ENCODE results near the gene GOSR2. TPM values are rescaled to one million over a fixed set of nuclear protein-coding genes. Genes with fewer than 3 reads are reported as not detected.

The GOSR2 gene
- polyA plus RNA-seq, 1 donor from 2014 or later = 41.4 TPM

GRCh38 chr17:46963571-46963970 lies 40.6 kb downstream of the GOSR2 start:
- Histone ChIP-seq H3K36me3 (ENCODE audit: insufficient read depth, low read length) (no peaks in the 10 kb centered on the region), H3K9ac (ENCODE audit: low read length) (peak overlapping the region; percentile 67), H3K27ac (ENCODE audit: low read length) (peak overlapping the region; percentile 97), H3K9me2 (ENCODE audit: insufficient read depth, low read length) (no peaks in the 10 kb centered on the region), H3K79me2 (replicated peaks; ENCODE audit: insufficient read depth, low read length) (no peaks in the 10 kb centered on the region), H3K4me2 (ENCODE audit: low read length) (no peak overlapping the region), H3K27me3 (ENCODE audit: insufficient read depth, low read depth, low read length) (no peaks in the 10 kb centered on the region), H3K9me3 (ENCODE audit: low read length) (peaks cover 5% of the 10 kb centered on the region), H3K4me3 (ENCODE audit: low read length) (no peak overlapping the region), H3F3A (ENCODE audit: insufficient read depth, low read length, poor library complexity, severe bottlenecking) (peaks cover 10% of the 10 kb centered on the region), H4K20me1 (ENCODE audit: insufficient read depth) (no peaks in the 10 kb centered on the region), H2AFZ (ENCODE audit: low read depth, low read length) (no peak overlapping the region)
- TF ChIP-seq SMC3 (conservative IDR thresholded peaks at IDR 0.05; ENCODE audit: poor library complexity) (no peak), EP300 (conservative IDR thresholded peaks at IDR 0.05; ENCODE audit: poor library complexity, severe bottlenecking) (no peak), POLR2AphosphoS5 (IDR thresholded peaks at IDR 0.05) (no peak), CTCF (IDR thresholded peaks at IDR 0.05; ENCODE audit: poor library complexity, severe bottlenecking) (no peak), RAD21 (conservative IDR thresholded peaks at IDR 0.05) (no peak)

GRCh38 chr17:46964315-46965265 lies 41.6 kb downstream of the GOSR2 start:
- TF ChIP-seq CTCF (IDR thresholded peaks at IDR 0.05; ENCODE audit: poor library complexity, severe bottlenecking) = no peak
- peak; percentile 85 for TF ChIP-seq EP300 (conservative IDR thresholded peaks at IDR 0.05; ENCODE audit: poor library complexity, severe bottlenecking)
- TF ChIP-seq MXI1 (conservative IDR thresholded peaks at IDR 0.05; ENCODE audit: poor library complexity, severe bottlenecking) = peak; percentile 79
- peak; percentile 48 for TF ChIP-seq SMC3 (conservative IDR thresholded peaks at IDR 0.05; ENCODE audit: poor library complexity)
- peak; percentile 48 for TF ChIP-seq RAD21 (conservative IDR thresholded peaks at IDR 0.05)
- TF ChIP-seq EZH2 (IDR thresholded peaks at IDR 0.05; ENCODE audit: borderline replicate concordance, insufficient read depth, low read length, poor library complexity, severe bottlenecking) = no peak
- peak; percentile 42 for TF ChIP-seq TAF1 (IDR thresholded peaks at IDR 0.05; ENCODE audit: low read depth)
- peak; percentile 88 for TF ChIP-seq REST (IDR thresholded peaks at IDR 0.05; ENCODE audit: borderline replicate concordance)
- peak; percentile 76 for TF ChIP-seq POLR2AphosphoS5 (IDR thresholded peaks at IDR 0.05)
- no peaks in the 10 kb centered on the region for H3K79me2 ChIP-seq (replicated peaks; ENCODE audit: insufficient read depth, low read length)
- H3K27me3 ChIP-seq (ENCODE audit: insufficient read depth, low read depth, low read length) = no peaks in the 10 kb centered on the region
- H3K27ac ChIP-seq (ENCODE audit: low read length) = peak overlapping the region; percentile 97
- H3K9me3 ChIP-seq (ENCODE audit: low read length) = peaks cover 5% of the 10 kb centered on the region
- peak overlapping the region; percentile 57 for H3K4me3 ChIP-seq (ENCODE audit: low read length)
- peaks cover 10% of the 10 kb centered on the region for H3F3A ChIP-seq (ENCODE audit: insufficient read depth, low read length, poor library complexity, severe bottlenecking)
- H3K9me2 ChIP-seq (ENCODE audit: insufficient read depth, low read length) = no peaks in the 10 kb centered on the region
- H2AFZ ChIP-seq (ENCODE audit: low read depth, low read length) = no peak overlapping the region
- peak overlapping the region; percentile 71 for H3K4me2 ChIP-seq (ENCODE audit: low read length)
- H3K36me3 ChIP-seq (ENCODE audit: insufficient read depth, low read length) = no peaks in the 10 kb centered on the region
- H3K9ac ChIP-seq (ENCODE audit: low read length) = peak overlapping the region; percentile 74
- H4K20me1 ChIP-seq (ENCODE audit: insufficient read depth) = no peaks in the 10 kb centered on the region

Data from neural cell (in vitro differentiated cells).